Hematopoietic multipotent progenitor cell treated with erythropoietin and hydrocortisone succinate and interleukin-3 and kit ligand, for 6 days (in vitro differentiated cells): Measurements from ENCODE around the gene DIS3L2.
"Not testable (repeated sequence)": the region's sequence is repeated elsewhere in the genome, so short reads cannot be mapped to it uniquely, and the experiment has no call there.

ENCODE experiments used
- DNase-seq: peaks from one replicate; pipeline ENCODE4 v3.0.0-alpha.2; 2015

DIS3L2 gene

DNA sequence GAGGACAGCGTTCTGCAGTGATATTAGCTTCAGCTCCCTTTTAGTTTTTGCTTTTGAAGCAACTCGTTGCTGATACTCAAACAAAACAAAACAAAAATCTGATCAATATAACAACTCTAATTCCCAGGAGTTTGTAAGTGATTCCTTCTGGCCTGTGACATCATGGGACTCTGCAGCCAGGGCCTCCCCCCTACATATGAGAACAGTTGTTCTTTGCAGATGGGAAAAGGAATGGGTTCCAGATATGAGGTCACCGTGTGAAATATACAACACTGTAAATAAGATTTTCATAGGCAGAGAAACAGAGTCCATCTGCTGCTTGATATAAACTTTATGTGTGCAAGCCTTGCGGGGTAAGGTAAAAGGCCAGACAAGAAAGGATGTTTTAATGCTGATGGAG is 56.7 kb downstream of the DIS3L2 start:
- DNase-seq: no peak

DNA sequence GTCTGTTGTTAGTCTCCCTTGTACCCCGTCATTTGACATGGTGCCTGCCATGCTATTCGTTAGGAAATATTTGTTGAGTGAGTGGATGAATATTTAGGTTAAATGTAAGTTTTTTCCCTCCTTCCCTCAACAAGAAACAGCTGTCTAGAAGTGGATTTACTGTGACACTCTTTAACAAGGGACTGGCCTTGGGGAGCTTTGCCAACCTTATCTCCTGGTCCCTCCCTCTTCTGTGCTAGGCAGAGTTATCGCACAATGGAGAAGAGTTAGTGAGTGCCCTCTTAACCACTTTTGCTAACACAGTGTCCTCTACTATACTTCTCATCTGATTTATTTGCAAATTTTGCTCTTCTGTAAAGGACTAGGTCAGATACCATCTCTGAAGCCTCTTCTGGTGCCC is 61.2 kb downstream of the DIS3L2 start:
- DNase-seq: peak; percentile 26

DNA sequence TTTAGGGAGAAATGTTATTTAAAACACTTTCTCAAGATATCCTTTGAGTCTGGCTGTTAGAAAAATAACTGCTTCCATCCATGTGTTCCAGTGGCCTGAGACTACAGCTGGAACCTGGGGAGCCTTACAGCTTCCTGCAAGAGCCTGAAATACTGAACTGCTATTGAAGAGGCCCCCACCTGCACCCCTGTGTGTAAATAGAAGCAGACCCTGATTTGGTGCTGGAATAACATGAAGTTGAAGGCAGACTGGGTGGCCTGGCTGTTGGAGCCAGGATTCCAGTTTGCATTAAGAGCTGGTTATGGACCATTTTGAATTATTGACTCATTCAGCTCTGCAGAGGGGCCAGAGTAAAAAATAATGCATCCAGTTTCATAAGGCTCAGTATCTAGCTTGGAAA is 61.9 kb downstream of the DIS3L2 start:
- DNase-seq: no peak

DNA sequence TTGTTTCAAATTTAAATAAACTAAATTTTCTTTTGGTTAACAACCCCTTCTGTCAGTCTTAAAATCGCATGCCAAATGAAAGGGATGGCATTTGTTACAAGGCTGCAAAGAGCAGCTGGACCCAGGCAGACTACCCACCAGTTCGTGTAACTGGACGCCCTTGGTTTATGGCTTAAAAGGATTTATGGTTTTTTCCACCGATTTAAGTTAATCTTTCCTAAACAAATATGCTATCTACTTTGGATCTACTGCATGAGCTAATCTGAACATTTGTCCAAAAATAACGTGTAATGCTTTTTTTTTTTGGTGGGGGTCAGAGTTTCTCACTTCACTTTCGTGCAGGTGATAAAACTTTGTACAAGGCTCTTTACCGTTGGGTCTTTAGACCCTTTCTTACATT is 62.9 kb downstream of the DIS3L2 start:
- no peak for DNase-seq

DNA sequence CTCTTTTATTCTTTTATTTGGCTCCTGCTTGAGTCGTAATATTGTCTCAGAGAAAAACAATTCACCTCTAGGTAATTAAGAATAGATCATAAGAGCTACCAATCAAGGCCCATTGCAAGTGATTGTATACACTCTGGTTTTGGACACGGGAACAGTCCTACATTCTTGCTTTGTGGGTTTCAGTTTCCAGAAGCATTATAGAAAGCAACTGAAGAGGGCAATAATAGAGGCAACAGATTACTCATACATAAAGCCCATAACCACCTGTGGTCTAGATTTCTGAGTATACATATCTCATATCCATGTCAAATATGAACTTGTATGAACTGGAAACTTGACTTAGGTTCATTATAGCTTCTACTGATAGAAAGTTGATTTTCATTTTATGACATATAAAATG is 65.4 kb downstream of the DIS3L2 start:
- DNase-seq: no peak

DNA sequence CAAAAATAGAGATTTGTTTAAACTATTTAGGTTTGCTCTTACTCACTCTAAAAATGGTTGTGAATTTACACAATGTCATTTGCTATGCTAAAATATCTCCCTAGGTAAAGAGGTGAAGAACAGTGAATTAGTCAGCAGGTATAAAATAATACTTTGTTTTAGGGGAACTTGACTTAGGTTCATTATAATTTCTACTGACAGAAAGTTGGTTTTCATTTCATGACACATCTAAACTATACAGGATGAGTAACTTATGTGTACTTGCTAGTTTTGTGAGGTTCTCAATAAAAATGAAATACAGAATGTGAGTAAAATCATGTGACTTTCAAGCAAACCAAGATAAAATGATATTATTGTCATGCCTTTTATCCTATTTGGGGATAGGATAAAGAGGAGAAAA is 66.0 kb downstream of the DIS3L2 start:
- no peak for DNase-seq

DNA sequence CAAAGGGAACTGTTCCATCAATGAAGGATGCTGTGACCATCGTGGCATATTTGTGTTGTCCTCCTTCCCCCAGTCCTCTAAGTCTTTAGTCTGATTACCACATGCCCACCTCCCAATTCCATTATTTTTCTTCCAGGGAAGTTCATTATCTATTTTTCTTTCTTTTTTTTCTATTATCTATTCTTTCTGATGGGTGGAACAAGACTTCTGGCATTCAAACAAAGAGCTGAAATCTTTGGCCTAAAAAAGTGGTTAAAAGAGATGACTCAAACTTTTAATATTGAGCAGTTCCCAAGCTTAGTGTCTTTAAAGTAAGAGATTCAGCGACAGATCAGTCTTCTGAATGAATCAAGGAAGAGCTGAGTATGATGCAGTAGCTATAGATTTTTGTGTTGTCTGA is 66.6 kb downstream of the DIS3L2 start:
- DNase-seq: no peak

DNA sequence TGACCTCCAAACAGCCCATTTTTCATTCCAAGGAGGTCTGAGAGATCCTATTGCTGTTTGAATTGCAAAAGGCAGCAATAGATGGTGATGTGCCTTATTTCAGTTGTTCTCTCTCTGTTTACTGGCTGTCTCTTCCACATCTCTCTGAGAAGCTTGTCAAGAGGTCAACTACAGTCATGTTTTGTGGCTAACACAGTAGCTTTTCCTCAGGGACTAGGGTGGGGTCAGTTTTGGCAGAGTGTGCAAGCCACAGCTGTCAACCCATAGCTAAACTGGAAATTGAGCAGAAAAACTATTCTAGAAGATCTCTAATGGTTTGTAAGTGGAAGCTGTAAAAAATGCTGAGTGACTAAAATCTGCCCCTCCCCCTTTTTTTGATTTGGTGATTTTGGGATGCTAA is 67.1 kb downstream of the DIS3L2 start:
- no peak for DNase-seq

DNA sequence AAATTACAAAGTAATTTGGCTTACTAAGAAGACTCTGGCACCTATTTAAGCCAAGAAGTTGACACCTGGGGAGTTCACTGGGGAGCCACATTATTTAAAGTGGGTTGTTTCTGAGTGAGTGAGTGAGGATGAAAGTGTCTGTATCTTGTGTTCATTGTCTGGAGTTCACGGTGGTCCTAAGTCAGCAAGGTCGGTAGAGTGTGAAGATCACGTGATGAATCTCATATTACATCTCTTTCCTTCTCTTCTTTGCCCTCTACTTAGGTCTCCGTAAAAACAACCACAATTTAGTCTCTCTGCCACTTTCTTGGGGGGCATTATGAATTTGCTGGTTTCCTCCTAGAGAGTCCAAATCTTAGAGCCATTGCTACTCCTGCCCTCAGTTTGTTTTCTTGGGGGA is 67.8 kb downstream of the DIS3L2 start:
- DNase-seq: no peak

DNA sequence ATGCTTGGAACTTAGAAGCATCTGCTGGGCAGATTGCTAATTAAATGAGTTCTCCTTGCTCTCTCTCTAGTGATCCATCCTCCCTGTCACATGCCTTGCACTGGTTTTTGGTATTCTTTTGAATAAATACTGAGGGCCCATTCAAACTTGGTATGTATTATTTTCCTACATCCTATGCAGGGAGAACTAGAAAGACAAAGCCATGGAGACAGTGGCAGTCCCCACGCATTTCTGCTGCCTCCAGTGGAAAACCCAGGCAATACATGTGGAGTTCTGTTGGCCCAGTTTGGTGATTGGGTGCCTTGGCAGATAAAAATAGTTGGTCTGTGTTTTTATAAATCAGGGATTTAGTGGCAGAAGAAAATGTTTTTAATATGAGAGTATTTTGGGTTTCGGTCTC is 68.7 kb downstream of the DIS3L2 start:
- peak; percentile 28 for DNase-seq

DNA sequence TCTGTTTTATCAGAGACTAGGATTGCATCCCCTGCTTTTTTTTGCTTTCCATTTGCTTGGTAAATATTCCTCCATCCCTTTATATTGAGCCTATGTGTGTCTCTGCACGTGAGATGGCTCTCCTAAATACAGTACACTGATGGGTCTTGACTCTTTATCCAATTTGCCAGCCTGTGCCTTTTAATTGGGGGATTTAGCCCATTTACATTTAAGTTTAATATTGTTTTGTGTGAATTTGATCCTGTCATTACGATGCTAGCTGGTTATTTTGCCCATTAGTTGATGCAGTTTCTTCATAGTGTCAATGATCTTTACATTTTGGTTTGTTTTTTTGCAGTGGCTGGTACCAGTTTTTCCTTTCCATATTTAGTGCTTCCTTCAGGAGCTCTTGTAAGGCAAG is 73.8 kb downstream of the DIS3L2 start:
- not testable (repeated sequence) for DNase-seq

DNA sequence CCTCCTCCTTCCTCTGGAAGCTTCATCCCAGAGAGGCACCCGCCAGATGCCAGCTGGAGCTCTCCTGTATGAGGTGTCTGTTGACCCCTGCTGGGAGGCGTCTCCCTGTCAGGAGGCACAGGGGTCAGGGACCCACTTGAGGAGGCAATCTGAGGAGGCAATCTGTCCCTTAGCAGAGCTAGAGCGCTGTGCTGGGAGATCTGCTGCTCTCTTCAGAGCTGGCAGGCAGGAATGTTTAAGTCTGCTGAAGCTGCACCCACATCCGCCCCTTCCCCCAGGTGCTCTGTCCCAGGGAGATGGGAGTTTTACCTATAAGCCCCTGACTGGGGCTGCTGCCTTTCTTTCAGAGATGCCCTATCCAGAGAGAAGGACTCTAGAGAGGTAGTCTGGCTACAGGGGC is 75.4 kb downstream of the DIS3L2 start:
- DNase-seq: not testable (repeated sequence)

DNA sequence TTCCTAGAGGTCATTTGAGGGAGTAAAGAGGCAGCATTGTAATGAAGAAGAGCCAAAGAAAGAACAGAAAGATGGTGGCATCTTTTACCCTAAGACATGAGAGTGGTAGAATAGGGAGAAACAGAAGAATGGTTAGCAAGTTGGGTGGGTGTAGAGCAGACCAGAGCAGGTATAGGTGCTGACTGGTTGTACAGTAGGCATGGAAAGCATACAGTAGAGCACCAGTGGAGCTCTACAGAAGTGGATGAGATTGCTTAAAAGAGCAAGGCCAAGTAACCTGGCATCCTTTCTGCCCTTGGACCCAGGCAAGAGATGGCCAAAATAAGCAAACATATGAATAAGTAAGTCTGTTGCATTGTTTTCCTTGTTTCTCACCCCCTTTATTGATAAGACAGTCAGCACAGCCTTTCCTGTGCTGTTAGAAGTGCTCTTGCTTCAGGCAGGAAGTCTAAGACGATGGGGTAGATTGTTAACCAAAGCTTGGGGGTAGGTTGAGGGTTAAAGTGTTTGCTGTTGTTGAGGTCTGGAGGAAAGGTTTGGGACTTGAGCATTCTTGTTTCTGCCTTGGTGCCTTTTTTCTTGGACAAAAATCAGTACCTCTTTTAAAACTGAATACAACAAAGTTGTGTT is 76.9 kb downstream of the DIS3L2 start:
- DNase-seq: no peak

DNA sequence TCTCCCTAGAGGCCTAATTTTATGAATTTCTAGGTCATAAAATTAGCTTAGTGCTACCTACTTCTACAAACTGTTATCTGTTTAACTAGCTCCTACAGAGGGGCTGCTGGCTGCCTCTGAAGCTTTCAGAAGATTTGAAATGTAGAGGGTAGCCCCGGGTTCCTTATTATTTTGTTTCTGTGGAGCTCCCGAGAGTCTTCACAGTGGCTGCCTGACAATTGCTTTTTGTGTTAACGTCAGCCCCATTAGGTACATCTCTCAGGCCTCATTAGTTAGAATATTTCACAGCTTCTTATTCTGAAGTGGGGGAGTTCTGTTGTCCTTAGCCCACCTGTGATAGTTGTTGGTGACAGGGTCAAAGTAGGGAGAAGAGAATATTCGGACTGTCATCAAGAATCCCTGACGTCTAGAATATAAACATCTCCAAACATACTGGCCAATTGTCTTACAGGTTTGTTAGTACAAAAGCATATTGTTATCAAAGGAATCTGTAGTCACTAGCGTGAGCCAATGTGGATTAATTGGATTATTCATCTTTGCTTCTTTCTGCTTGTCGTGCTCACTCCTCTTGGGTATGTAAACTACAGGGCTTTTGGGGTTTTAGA is 77.5 kb downstream of the DIS3L2 start:
- DNase-seq: no peak

DNA sequence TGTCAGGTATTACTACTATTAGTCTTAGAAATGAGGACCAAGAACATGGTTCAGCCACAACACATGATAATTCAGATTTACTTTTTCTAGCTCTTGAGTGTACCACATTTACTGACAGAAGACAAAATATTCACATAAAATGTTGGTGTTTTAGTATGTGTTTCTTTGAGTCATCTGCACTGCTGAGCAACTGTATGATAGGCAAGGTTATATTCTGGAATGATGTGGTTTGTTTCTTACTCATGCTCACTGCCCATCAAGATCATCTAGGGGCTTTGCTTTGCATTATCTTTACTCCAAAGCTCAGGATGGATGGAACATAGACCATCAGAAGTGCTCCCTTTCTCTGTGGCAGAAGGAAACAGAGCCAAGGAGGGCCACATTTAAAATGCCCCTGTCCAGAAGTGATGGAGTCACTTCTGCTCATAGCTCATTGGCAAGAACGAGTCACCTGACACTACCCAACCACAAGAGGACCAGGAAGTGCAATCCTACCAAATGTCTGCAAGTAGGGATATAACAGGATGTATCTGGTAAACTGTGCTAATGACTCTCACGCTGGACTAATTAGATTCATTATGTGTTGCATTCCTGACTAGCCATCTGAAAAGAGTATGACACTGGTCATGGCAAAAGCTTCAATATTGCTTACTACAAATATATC is 81.5 kb downstream of the DIS3L2 start:
- DNase-seq: no peak

DNA sequence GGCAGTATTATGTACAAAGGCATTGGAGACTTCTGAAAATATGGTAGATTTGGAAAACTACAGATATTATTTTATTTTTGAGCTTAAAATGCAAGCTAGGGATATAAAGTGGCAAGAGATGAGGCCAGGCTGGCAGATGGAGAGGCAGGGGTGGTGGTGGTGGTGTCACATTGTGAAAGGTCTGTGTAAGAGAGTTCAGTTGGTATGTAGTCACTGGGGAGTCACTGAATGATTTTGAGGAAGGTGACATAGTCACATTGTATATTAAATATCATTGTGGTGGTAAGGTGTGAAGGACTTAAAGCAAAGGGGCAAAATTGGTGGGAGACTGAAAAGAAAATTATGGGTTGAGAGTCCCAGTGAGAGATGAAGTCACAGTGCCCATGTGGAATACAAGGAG is 82.5 kb downstream of the DIS3L2 start:
- DNase-seq: no peak

DNA sequence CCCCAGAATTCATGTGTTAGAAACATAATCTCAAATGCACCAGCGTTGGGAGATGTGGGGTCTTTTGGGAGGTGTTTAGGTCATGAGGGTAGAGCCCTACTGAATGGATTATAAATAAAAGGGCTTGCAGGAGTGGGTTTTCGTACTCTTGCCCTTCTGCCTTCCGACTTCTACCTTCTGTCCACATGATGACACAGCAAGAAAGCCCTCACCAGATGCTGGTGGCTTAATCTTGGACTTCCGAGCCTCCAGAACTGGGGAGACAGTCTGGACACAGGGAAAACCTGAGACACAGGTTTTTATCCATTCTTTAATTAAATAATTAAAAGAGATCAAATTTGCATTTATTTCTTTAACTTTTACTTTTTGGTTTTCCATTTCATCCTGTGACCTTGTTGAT is 87.8 kb downstream of the DIS3L2 start:
- no peak for DNase-seq

DNA sequence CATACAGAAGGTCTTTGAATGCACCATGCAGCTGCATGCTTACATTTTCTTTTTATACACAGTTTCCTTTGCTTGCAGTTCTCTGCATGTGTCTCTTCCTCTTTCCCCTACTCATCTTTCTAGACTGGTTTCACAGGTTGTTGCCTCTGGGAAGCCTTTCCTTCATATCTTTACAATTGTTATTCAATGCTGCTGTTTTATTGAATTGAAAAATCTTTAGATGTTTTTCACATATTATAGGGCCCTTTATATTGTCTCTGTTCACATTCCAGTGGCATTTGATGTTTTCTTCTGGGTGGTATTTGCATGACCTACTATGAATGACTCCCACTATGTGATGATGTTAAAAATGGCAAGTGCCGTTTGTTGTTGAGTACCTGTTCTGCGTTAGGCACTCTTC is 91.1 kb downstream of the DIS3L2 start:
- no peak for DNase-seq

DNA sequence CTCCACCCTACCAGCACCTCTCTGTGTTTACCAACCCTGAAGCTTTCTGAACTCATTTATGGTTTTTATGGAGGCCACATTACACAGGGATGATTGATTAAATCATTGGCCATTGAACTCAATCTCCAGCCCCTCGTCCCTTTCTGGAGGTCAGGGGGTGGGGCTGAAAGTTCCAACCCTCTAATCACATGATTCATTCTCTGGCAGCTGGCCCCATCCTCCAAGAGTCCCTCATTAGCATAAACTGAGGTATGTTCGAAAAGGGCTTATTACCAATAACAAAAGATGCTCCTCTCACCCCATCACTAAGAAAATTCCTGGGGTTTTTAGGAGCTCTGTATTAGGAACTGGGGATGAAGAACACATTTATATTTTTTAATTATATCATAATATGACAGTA is 92.3 kb downstream of the DIS3L2 start:
- no peak for DNase-seq

DNA sequence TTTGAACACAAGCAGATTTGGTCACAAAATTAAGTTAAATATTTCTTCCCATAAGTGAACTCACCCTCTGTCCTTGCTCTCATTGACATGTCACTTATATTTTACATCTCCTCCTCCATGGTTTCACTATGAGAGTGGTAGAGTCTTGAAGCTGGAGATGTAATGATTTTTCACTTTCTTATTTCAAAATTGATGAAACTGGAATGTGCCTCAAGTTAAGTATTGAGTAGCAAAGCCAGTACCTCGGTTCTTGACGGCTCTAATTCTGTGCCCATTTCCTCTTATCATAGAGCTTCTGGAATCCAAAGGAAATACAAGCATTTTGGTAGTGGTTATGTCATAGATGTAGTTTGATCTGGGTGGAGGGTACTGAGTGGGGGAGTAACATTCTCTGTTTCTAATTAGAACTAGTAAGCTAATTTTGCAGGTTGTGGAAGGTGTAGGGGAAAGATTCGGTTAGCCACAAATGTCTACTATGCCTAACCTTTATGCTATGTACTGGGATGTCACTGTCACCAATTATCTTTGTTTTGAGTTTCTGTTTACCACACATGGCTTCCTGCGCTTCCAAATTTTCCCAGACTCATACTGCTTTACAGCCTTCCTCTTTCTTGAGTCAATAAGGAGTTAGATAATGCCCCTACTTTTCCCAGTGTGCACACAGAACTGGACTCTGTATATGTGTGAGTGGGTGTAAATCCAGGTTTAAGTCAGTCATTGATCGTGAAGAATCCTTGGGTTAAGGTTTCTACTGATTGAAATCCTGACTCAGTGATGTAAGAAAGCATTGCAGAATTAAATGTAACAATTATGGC is 96.8 kb downstream of the DIS3L2 start:
- no peak for DNase-seq

DNA sequence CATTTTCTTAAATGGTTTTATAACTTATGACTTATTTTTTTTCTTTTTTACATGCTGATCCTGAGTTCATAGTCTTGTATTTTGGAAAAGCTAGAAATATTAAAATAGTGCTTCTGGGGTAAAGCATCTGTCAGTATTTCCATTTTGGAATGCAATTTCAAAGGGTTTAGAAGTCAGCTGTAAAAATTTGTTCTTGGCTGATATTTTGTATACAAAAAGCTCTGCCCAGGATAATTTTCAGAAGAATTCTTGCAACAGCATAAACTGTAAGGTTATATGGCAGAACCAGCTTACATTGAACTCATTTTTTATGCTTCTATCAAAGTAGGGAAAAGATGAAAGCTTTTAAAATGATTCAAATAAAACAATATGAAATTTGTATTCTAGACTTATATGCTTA is 97.4 kb downstream of the DIS3L2 start:
- no peak for DNase-seq

DNA sequence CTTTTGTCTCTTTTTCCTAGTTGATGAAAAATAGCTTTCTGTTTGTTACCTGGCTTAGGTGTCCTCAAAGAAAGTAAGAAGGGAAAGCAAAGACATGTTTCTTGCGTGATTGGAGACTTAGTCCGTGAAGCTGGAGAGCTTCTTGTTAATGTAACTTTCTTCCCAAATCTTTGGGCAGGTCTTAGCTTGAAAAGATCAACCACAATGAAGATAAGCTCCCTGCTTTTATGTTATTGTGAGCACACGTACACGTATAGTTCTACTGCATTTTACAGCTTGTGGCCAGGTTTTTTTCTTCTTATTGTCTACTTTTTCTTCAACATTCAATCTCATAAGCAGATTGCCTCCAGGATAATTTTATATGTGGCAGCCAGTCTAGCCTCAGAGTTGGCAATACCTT is 99.8 kb downstream of the DIS3L2 start:
- DNase-seq: no peak

DNA sequence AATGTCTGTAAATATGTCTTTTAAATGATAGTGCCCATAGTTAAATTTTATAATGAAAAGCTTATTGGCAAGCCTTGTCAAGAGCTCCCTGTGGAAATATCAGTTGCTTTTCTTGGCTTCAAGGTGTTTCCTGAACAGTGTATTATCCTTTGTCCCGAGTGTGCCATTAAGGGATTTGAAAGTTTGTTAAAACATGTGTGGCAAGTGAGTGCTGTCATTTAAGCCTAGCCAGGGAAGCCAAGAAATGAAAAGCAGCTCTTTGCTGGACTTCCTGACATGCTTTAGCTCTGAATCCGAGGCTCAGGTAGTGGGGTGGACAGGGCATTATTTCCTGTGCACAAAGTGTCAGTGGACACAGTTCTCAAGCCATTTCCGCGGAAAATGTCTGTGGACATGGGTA is 111.5 kb downstream of the DIS3L2 start:
- DNase-seq: no peak

DNA sequence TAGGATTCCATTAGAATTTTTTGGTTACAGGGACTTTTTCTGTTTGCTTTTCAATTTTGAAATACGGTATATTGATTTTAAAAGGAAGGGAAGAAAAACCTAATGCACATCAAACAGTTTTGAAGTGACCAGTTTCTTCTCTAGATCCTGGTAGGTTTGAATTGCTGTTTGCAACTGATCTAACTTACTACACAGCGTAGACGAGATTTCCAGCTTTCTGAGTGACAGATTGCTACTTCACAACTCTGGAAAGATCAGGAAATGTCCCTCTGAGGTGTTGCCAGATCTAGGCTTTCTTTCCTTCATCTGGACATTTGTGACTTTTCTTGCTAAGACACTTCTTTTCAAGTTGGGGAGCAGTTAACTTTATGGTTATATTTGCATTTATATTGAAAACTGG is 112.2 kb downstream of the DIS3L2 start:
- DNase-seq: no peak
